ENCODE results near the gene CTSC.
"Not testable (repeated sequence)": the region's sequence is repeated elsewhere in the genome, so short reads cannot be mapped to it uniquely, and the experiment has no call there.

CTSC gene

DNA sequence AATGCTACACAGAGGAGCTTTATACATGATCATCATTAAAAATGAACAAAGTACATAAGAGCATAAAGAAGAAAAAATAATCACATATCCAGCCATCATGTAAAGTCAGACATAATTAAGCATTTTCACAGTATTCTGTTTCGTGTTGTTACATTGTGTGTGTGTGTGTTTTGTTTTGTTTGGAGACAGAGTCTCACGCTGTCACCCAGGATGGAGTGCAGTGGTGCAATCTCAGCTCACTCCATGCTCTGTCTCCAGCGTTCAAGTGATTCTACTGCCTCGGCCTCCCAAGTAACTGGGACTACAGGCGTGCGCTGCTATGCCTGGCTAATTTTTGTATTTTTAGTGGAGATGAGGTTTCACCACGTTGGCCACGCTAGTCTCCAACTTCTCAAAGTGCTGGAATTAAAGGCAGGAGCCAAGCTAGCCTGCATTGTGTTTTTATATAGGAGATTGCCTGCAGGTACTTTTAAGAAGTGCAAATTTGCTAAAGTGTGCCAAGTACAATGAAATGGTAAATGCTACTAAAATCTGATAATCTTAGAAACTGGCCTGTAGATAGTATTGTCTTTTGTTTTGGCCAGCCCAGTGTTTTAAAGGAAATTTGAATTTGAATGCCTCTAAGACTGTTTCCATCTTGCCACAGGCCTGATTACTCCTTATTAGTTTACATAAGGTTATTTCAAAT is 7.8 kb downstream of the CTSC start:
- Histone ChIP-seq H3K4me3 (ENCODE audit: low read depth in 1 of 2, low read length in 2 of 2) (no peak overlapping the region), H3K9ac (ENCODE audit: low read length) (no peak overlapping the region), H3K27ac (ENCODE audit: low read depth, low read length) (no peak overlapping the region), H3K36me3 (ENCODE audit: insufficient read depth, low read length) (peaks cover 12% of the 10 kb centered on the region), H3K27me3 (ENCODE audit: control insufficient read depth in 1 of 2, insufficient read depth in 2 of 2, low read length in 2 of 2) (no peaks in the 10 kb centered on the region), H3K4me1 (ENCODE audit: insufficient read depth, low read length) (peaks cover 25% of the 10 kb centered on the region), H3K9me3 (ENCODE audit: low read length) (no peaks in the 10 kb centered on the region)

DNA sequence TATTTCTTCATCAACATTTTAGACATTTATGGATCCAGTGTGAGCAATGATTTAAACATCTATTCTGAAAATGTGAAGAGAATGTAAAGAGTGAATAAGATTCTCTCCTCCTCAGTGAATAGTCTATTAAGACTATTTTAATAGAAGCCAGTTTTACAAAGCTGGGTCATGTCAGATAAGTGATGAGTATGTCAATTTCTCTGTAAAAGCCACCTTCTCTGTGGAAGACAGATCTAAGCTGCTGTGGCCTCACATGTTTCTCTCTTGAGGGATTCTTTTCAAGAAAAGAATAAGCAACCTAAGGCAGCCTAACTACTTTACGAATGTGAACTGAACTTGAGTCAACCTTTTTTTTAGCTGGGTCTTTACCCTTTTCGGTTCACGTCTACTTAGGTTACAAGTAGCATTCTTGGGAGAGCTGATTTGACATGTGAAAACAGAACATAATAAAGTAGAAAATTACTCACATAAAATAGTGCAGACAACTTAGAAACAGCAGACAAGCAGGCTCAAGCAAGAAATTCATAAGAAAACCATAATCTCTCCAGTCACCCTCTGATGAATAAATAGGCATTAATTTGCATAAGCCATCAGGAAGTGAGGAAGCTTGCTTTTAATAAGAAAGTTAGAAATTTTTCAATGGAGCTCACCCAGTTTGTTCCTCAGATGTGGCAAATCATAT is 9.9 kb downstream of the CTSC start:
- Histone ChIP-seq H3K4me1 (ENCODE audit: insufficient read depth, low read length) (peaks cover 19% of the 10 kb centered on the region), H3K9ac (ENCODE audit: low read length) (no peak overlapping the region), H3K36me3 (ENCODE audit: insufficient read depth, low read length) (peaks cover 15% of the 10 kb centered on the region), H3K27me3 (ENCODE audit: control insufficient read depth in 1 of 2, insufficient read depth in 2 of 2, low read length in 2 of 2) (no peaks in the 10 kb centered on the region), H3K27ac (ENCODE audit: low read depth, low read length) (no peak overlapping the region), H3K4me3 (ENCODE audit: low read depth in 1 of 2, low read length in 2 of 2) (no peak overlapping the region), H3K9me3 (ENCODE audit: low read length) (no peaks in the 10 kb centered on the region)

DNA sequence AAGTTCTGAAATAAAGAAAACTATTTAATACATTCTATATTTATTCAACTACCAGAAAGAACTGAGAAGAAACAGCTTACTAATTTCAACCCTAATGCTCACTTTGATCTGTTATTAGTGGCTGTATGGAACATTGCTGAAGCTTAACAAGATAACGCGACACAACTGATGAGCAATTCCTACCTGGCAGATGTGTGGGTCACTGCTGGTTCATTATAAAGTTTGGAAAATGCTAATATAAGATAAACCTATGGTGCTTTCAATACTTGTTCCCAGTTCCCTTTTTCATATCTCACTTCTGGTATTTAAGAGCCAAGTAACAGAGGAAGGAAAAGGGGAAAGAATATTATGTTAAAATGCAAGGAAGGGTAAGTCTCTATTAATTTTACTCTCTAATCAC is 10.5 kb downstream of the CTSC start:
- Histone ChIP-seq H3K4me1 (ENCODE audit: insufficient read depth, low read length) (peaks cover 19% of the 10 kb centered on the region), H3K9me3 (ENCODE audit: low read length) (no peaks in the 10 kb centered on the region), H3K4me3 (ENCODE audit: low read depth in 1 of 2, low read length in 2 of 2) (no peak overlapping the region), H3K27me3 (ENCODE audit: control insufficient read depth in 1 of 2, insufficient read depth in 2 of 2, low read length in 2 of 2) (no peaks in the 10 kb centered on the region), H3K9ac (ENCODE audit: low read length) (no peak overlapping the region), H3K36me3 (ENCODE audit: insufficient read depth, low read length) (peaks cover 15% of the 10 kb centered on the region), H3K27ac (ENCODE audit: low read depth, low read length) (no peak overlapping the region)

DNA sequence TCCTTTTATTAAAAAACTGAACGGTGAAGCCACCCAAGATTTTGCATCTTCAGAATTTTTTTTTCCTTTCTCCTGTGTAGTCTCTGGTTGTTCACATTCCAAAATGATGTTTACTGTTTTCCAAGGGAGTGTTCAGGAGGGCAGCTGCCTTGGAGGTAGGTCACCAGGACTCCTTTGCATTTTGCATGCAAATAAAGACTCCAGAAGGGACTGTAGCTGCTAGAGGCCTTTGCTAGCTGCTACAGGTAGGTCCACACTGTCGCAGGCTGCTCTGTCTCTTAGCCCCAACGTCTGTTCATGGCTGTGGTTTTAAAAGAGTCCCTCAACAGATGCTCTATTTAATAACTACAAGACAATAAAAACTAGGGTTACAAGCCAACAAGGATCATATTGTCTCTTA is 11.4 kb downstream of the CTSC start:
- H3K36me3 ChIP-seq (ENCODE audit: insufficient read depth, low read length) = peaks cover 15% of the 10 kb centered on the region
- H3K9me3 ChIP-seq (ENCODE audit: low read length) = no peaks in the 10 kb centered on the region
- no peaks in the 10 kb centered on the region for H3K27me3 ChIP-seq (ENCODE audit: control insufficient read depth in 1 of 2, insufficient read depth in 2 of 2, low read length in 2 of 2)
- peaks cover 15% of the 10 kb centered on the region for H3K4me1 ChIP-seq (ENCODE audit: insufficient read depth, low read length)
- H3K9ac ChIP-seq (ENCODE audit: low read length) = no peak overlapping the region
- H3K4me3 ChIP-seq (ENCODE audit: low read depth in 1 of 2, low read length in 2 of 2) = no peak overlapping the region
- no peak overlapping the region for H3K27ac ChIP-seq (ENCODE audit: low read depth, low read length)

DNA sequence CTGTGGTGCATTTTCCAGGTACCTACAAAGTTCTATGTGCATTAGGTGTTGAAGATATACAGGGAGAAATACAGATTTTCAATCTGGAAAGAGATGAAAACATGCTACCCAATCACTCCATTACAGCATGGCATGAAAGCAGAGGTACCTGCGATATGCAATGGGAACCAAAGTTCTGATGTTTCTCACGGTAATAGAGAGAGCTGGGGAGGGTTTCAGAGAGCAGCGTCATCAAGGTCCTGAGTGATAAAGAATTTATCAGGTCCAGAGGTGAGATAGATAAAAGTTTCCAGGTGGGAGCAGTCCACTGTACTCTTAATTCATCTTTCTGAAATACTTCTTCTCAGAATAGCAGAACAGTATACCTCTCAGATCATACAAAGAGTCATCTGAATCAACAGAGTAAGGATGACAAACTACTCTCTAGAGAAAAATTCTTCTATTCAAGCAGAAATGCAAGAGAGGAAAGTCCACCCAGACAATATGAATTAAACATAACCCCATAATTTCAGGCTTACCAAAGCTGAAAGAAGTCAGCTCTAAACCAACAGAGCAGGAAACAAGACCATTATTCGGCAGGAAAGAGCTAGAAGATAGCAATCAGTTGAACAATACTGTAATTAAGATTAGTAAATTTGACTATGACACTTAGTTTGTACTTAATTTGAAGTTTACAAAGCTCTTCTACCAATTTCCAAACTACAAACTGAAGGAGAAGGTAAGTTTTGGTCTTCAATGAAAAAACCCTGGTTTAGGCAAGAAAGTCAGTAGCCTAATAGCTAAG is 12.8 kb downstream of the CTSC start:
- H3K36me3 ChIP-seq (ENCODE audit: insufficient read depth, low read length) = peaks cover 9% of the 10 kb centered on the region
- no peak overlapping the region for H3K4me3 ChIP-seq (ENCODE audit: low read depth in 1 of 2, low read length in 2 of 2)
- peaks cover 22% of the 10 kb centered on the region for H3K4me1 ChIP-seq (ENCODE audit: insufficient read depth, low read length)
- H3K9ac ChIP-seq (ENCODE audit: low read length) = no peak overlapping the region
- no peaks in the 10 kb centered on the region for H3K27me3 ChIP-seq (ENCODE audit: control insufficient read depth in 1 of 2, insufficient read depth in 2 of 2, low read length in 2 of 2)
- no peaks in the 10 kb centered on the region for H3K9me3 ChIP-seq (ENCODE audit: low read length)
- H3K27ac ChIP-seq (ENCODE audit: low read depth, low read length) = no peak overlapping the region

DNA sequence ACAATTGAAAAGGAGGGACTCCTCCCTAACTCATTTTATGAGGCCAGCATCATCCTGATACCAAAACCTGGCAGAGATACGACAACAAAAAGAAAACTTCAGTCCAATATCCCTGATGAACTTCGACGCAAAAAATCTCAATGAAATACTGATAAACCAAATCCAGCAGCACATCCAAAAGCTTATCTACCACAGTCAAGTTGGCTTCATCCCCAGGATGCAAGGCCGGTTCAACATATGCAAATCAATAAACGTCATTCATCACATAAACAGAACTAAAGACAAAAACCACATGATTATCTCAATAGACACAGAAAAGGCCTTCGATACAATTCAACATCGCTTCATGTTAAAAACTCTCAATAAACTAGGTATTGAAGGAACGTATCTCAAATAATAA is 14.7 kb downstream of the CTSC start:
- H3K36me3 ChIP-seq (ENCODE audit: insufficient read depth, low read length); H3K9ac ChIP-seq (ENCODE audit: low read length); H3K4me3 ChIP-seq (ENCODE audit: low read depth in 1 of 2, low read length in 2 of 2); H3K9me3 ChIP-seq (ENCODE audit: low read length); H3K27ac ChIP-seq (ENCODE audit: low read depth, low read length); H3K27me3 ChIP-seq (ENCODE audit: control insufficient read depth in 1 of 2, insufficient read depth in 2 of 2, low read length in 2 of 2): not testable (repeated sequence)
- peaks cover 17% of the 10 kb centered on the region for H3K4me1 ChIP-seq (ENCODE audit: insufficient read depth, low read length)

DNA sequence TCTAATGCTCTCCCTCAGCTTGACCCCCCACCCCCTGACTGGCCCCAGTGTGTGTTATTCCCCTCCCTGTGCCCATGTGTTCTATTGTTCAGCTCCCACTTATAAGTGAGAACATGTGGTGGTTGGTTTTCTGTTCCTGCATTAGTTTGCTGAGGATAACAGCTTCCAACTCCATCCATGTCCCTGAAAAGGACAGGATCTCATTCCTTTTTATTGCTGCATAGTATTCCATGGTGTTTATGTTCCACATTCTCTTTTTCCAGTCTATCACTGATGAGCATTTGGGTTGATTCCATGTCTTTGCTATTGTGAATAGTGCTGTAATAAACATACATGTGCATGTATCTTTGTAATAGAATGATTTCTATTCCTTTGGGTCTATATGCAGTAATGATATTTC is 16.1 kb downstream of the CTSC start:
- H3K9me3 ChIP-seq (ENCODE audit: low read length); H3K9ac ChIP-seq (ENCODE audit: low read length); H3K27me3 ChIP-seq (ENCODE audit: control insufficient read depth in 1 of 2, insufficient read depth in 2 of 2, low read length in 2 of 2); H3K4me1 ChIP-seq (ENCODE audit: insufficient read depth, low read length); H3K36me3 ChIP-seq (ENCODE audit: insufficient read depth, low read length); H3K27ac ChIP-seq (ENCODE audit: low read depth, low read length); H3K4me3 ChIP-seq (ENCODE audit: low read depth in 1 of 2, low read length in 2 of 2): not testable (repeated sequence)

DNA sequence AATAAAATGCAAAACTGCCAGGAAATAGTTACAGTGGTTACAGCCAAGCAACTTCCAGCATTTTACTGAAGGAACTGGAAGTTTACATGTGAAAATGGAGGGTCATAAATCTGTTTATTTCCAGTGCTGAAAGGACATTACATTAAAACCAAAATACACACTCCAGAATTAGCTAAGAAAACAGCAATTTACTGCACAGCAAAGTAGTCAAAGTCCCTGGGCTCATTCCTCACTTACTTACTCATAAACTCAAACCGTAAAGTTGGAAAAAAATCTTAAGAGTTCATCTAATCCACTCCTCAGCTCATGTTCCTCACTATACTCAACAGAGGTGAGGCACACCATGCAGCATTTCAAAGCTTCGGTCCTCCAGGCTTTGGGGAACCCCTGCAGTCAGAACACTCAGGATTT is 17.4 kb downstream of the CTSC start:
- Histone ChIP-seq H3K9me3 (ENCODE audit: low read length) (no peaks in the 10 kb centered on the region), H3K4me3 (ENCODE audit: low read depth in 1 of 2, low read length in 2 of 2) (no peak overlapping the region), H3K36me3 (ENCODE audit: insufficient read depth, low read length) (peaks cover 9% of the 10 kb centered on the region), H3K27me3 (ENCODE audit: control insufficient read depth in 1 of 2, insufficient read depth in 2 of 2, low read length in 2 of 2) (no peaks in the 10 kb centered on the region), H3K27ac (ENCODE audit: low read depth, low read length) (no peak overlapping the region), H3K4me1 (ENCODE audit: insufficient read depth, low read length) (peaks cover 8% of the 10 kb centered on the region), H3K9ac (ENCODE audit: low read length) (no peak overlapping the region)

DNA sequence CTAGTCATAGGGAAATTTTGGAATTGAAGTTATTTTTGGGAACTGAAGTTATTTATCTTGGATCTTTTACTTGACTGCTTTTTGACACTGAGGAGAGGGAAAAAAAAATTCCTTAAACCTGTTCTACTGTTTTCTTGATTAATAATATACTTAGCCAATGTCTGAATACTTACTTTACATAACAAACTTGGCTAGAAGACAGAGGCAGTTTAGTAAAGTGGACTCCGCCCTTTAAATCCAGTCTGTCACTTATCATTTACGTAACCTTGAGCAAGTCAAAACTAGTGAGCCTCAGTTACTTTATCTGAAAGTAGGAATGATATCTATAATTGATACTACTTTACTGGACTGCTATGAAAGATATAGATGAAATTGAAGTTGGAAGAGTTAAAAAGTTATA is 19.5 kb downstream of the CTSC start:
- Histone ChIP-seq H3K27ac (ENCODE audit: low read depth, low read length) (no peak overlapping the region), H3K4me3 (ENCODE audit: low read depth in 1 of 2, low read length in 2 of 2) (no peak overlapping the region), H3K9ac (ENCODE audit: low read length) (no peak overlapping the region), H3K36me3 (ENCODE audit: insufficient read depth, low read length) (peaks cover 3% of the 10 kb centered on the region), H3K9me3 (ENCODE audit: low read length) (no peaks in the 10 kb centered on the region), H3K27me3 (ENCODE audit: control insufficient read depth in 1 of 2, insufficient read depth in 2 of 2, low read length in 2 of 2) (no peaks in the 10 kb centered on the region), H3K4me1 (ENCODE audit: insufficient read depth, low read length) (peaks cover 13% of the 10 kb centered on the region)

DNA sequence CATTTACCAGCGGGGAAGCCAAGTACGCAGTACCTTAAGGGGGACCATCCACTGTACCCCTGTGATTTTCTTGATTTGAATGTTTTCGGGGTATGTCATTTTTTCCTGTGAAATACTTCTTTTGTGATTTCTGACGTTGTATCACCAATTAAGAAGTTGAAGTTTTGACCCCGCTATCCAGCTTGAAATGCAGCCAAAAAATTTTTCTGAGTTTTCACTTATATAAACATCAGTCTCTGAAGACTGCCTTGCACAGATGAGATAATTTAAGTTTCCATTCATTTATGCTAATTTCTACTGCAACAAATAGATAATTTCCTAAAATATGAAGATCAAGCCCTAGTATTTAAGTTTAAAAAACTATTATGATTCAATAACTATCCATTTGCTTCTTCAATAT is 20.0 kb downstream of the CTSC start:
- H3K4me3 ChIP-seq (ENCODE audit: low read depth in 1 of 2, low read length in 2 of 2) = no peak overlapping the region
- peaks cover 13% of the 10 kb centered on the region for H3K4me1 ChIP-seq (ENCODE audit: insufficient read depth, low read length)
- H3K9ac ChIP-seq (ENCODE audit: low read length) = no peak overlapping the region
- no peaks in the 10 kb centered on the region for H3K9me3 ChIP-seq (ENCODE audit: low read length)
- H3K27ac ChIP-seq (ENCODE audit: low read depth, low read length) = no peak overlapping the region
- H3K27me3 ChIP-seq (ENCODE audit: control insufficient read depth in 1 of 2, insufficient read depth in 2 of 2, low read length in 2 of 2) = no peaks in the 10 kb centered on the region
- peaks cover 3% of the 10 kb centered on the region for H3K36me3 ChIP-seq (ENCODE audit: insufficient read depth, low read length)

DNA sequence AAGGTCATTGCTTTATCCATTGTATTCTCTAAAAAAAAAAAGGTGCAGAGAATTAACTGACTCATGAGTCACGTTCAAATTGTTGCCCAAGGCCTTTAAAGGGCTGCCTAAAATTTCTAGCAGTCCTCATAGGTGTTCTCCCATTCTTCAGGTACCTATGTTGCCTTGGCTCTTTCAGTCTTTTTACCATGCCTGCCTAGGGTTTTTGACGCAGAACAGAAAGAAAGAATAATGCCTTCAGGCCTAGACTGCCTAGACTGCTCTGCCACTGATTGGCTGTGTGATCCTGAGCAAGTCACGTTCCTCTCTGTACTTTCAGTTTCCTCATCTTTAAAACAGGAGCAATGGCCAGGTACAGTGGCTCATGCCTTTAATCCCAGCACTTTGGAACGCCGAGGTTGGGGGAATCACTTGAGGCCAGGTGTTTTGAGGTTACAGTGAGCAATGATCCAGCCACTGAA is 21.5 kb downstream of the CTSC start:
- Histone ChIP-seq H3K9me3 (ENCODE audit: low read length) (no peaks in the 10 kb centered on the region), H3K9ac (ENCODE audit: low read length) (no peak overlapping the region), H3K27me3 (ENCODE audit: control insufficient read depth in 1 of 2, insufficient read depth in 2 of 2, low read length in 2 of 2) (no peaks in the 10 kb centered on the region), H3K4me1 (ENCODE audit: insufficient read depth, low read length) (peaks cover 21% of the 10 kb centered on the region), H3K27ac (ENCODE audit: low read depth, low read length) (no peak overlapping the region), H3K36me3 (ENCODE audit: insufficient read depth, low read length) (no peaks in the 10 kb centered on the region), H3K4me3 (ENCODE audit: low read depth in 1 of 2, low read length in 2 of 2) (no peak overlapping the region)

Data from muscle layer of colon (tissue), 2 donors.